GM19043 (cell line): Measurements from ENCODE around the gene HECW1.
A peak's percentile ranks its signal among the peaks of the same experiment; 100 is the strongest.

Source experiments
- ATAC-seq: cut with Tn5 transposase; IDR thresholded peaks from one replicate; pipeline ENCODE4 v1.9.1; 2021; ENCODE audit warnings: low read depth; ENCODE audit not compliant: unreplicated experiment

HECW1 gene

GRCh38 chr7:43396187-43396740 lies 283.8 kb downstream of the HECW1 start:
- ATAC-seq: no peak

DNA sequence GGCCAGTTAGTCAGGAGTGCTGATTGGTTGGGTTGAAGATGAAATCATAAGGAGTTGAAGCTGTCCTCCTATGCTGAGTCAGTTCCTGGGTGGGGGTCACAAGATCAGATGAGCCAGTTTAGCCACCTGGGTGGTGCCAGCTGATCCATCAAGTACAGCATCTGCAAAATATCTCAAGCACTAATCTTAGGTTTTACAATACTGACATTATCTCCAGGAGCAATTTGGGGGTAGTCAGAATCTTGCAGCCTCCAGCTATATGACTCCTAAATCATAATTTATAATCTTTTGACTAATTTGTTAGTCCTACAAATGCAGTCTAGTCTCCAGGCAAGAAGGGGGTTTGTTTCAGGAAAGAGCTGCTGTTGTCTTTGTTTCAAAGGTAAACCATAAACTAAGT lies 286.4 kb downstream of the HECW1 start:
- ATAC-seq: no peak

DNA sequence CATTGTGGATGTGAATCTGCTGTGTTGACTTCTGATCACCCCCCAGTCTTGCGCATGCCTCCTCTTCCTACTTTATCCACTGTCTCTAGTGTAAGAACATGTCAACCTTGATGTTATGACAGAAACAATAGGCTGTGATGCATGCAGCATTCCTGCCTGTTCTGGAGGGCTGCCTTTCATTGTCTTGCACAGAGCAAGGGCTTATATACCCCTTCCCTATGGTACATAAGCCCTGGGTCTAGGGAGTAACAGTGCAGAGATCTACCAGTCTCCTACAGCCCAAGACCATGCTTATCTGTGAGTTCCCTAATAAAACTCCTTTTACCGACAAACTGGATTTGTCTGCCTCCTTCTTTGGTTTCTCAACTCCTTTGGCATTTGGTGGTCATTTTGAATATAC lies 293.5 kb downstream of the HECW1 start:
- ATAC-seq: no peak

DNA sequence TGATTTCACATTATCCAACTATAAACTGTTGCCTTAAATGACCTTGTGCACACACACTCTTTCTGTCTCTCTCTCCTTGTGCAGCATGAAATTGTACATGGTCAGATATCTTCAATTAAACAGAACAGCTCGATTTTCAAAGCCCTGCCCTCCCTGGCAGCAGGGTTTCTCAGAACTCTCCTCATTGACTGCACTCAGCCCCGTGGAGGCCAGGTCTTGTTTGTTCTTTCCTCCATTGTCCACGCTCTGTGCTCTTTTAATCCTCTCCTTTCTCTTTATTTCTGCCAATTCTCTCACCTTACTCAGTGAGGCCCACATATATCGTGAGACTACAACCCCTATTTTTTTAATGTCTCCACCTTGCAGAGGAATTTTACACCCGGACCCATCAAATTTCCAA lies 294.5 kb downstream of the HECW1 start:
- ATAC-seq: no peak

DNA sequence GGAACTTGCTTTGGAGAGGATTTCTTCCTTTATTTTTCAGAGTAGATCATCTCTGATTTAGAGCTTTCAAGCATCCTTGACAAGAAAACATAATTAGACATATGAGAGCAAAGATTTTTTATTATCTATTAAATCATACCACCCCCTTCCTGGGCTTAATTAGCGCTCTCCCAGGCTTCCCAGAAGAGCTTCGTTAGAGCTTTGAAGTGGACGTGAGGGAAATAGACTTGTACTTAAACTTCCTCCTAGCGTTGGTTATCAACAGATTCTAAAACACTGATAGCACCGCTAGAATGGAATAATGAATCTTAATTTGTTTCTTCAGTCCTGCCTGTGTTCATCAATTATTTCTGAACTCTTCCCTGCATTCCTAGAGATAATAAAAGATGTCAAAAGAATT lies 296.5 kb downstream of the HECW1 start:
- no peak for ATAC-seq

- no peak for ATAC-seq
Measured at GRCh38 chr7:43417455-43417854, 305.0 kb downstream of the HECW1 start.

DNA sequence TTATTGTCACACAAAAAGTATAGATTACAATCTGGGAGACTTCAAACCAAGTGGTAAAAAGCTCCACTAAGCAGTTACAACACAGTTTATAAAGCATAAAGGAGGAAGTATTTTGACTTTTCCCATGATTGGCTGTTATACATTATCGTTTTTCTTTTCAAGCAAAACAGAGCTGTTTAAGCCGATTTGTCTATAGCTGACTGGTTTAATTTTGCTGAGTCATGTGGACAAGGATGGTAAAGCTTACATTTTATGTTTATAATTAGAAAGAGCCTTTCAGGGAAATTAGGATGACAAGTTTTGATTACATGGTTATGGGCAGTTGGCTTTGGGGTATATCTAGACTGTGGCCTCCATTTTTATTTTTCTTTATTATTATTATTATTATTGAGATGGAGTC lies 318.0 kb downstream of the HECW1 start:
- no peak for ATAC-seq

GRCh38 chr7:43431020-43431595 lies 318.7 kb downstream of the HECW1 start:
- ATAC-seq: no peak

DNA sequence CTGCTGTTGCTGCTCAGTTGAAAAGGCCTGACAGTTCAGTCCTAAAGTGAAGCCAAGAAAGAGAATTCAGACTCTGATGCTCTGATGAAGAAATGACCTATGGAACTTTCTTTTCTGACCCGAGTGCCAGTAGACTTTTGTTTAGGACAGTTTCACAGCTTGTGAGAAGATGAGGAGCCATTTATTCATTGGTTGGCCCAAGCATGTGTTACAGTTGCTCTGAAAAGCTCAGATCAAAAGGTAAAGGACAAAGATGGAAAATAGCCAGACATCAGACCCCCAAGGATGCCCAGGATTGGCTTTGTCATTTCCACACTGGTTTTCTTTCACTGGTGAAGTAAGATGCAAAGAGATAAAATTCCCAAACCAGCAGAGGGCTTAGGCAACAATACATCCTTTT lies 321.2 kb downstream of the HECW1 start:
- ATAC-seq: no peak

DNA sequence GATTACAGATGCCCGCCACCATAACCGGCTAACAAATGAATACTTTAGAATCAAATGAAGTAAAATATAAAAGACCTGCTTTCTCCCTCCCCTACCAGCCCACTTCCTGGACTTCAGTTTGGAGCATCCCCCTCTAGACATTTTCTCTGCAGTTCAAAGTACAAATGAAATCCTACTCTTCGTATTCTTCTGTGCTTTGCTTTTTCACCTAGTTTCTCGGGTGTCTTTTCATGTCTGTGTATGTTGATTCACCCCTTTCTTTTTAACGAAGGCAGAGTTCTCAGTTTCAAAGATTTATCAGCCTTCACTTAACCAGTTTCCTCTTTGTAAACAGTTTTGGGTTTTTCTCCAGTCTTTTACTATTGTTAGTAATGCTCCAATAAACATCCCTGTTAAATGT lies 324.6 kb downstream of the HECW1 start:
- no peak for ATAC-seq

DNA sequence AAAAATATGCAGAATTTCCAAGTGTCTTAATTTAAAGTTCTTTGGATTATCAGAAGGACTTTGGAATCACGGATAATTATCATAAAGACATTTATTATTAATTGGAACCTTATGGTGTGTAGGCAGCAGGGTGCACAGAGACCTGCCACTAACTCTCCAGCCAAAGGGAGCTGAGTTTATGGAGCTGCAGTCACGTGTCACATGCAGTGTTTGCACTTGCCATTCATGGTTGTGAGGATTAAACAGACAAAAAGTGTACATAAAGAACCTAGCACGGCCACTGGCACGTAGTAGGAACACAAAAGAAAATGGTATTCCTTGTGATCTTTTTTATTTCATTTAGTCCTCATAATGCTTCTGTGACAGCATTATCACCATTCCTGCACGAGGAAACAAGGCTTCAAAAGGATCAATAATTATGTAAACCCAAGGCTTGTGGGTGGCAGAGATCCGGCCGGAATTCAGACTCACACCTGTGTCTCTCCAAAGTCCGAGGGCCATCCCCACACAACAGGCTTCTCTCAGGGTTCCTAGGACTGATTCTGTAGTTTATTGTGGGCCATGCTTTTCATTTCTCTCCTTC lies 326.5 kb downstream of the HECW1 start:
- no peak for ATAC-seq

- ATAC-seq: no peak
Measured at GRCh38 chr7:43439631-43440401, 327.4 kb downstream of the HECW1 start.

DNA sequence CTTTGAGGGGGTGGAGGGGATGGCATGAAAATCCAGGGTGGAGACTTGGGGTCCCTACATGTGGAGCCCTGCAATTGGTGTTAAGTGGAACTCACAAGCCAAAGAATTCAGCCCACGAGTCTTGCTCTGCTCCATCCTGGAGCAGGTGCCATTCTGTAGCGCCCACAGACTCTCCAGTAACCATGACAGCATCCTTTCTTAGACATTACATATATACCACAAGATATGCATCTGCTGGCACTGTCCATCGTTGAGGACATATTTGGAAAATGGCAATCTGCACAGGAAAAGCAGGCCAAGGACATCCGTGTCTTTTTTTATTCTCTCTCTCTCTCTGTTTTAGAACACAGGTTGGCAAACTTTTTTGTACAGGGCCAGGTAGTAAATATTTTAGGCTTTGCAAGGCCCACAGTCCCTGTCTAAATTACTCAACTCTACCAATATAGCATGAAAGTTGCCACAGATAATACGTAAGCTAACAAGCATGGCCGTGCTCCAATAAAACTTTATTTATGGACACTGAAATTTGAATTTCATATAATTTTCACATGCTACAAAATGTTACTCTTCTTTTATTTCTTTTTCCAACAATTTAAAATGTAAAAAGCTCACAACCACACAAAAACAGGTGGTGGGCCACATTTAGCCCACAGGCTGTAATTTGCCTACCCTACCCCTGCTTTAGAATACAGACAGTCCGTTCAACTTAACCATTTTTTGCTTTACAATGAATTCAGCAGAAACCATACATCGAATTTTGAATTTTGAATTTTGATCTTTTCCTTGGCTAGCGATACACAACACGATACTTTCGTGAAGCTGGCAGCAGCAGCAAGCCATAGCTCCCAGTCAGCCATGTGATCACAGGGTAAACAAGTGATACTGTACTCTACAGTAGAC lies 329.0 kb downstream of the HECW1 start:
- no peak for ATAC-seq

DNA sequence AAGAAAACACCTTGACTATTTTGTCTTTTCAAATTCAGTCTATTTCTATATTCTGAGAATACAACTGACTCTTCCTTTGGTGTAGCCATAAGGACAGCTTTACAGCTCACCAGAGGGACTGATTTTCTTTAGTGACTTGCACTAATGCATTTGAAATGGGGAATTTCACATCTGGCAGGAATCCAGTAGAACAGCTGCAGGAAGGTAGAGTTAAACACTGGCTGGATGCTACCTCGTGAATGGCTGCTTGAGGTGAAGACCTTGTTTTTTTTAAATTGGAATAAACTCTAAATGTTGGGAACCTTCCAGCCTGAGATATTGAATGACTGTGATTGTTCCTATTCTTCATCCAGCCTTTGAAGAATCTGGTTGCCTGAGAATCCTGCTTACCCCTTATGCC lies 330.9 kb downstream of the HECW1 start:
- no peak for ATAC-seq

GRCh38 chr7:43444711-43445578 lies 332.5 kb downstream of the HECW1 start:
- ATAC-seq: no peak

DNA sequence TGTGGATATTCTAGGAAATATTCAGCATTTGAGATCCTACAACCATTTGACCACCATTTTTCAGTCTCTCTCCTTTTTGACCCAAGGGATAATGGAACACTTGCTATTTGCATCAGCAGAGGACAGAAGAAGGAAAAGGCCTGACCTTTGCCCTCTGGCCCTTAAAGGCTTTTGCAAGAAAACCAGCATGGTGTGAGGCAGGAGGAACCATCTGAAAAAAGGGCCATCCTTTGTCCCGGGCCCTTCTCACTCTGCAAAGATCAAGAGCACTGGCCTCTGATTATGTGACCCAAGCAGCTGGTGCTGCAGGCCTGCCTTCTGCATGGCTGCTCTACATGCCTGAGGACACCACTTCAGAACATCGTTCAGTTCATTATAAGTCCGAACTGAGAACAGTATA lies 337.1 kb downstream of the HECW1 start:
- no peak for ATAC-seq

- ATAC-seq: no peak
Measured at GRCh38 chr7:43450894-43451293, 338.4 kb downstream of the HECW1 start.

DNA sequence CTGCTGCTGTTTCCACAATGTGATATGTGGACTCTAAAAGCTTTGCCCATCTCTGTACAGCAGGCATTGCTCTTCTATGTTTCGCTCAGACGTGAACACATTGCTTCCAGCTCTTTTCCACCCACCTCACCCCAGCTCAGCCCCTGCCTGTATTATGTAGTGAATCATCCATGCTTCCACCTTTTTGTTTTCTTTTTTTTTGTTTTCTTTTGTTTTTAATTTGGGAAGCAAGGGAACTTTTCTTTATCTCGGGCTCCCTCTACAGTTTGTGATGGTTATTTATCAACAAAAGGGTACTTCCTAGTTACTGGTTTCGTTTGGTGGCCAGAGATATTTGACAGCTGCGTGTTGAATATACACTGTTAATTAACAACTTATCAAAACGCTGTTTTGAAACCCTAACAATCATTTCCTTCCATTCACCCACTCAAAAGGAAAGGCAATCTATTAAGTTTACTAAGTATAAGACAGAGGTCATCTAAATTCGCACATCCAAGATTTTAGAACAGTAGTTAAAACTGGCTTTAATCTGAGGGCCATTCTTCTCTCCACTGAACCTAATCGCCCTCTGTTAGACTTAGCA lies 342.6 kb downstream of the HECW1 start:
- peak; percentile 89 for ATAC-seq

- no peak for ATAC-seq
Measured at GRCh38 chr7:43456200-43456599, 343.8 kb downstream of the HECW1 start.
